Sigmoid colon (tissue), 4 donors: ENCODE results near the gene RPS18.

ENCODE experiments used
- POLR2AphosphoS5 ChIP-seq, 4 donors: sonication (generic); formaldehyde crosslinking; IDR thresholded peaks; one replicate each; pipeline ENCODE4 v1.6.1; 2017; ENCODE audit warnings: antibody characterized with exemption in 4 of 4
- TF ChIP-seq, protein P1 (sequence below), 4 experiments: fragments of 450-650 bp in 3 of 4; fragments of 200-600 bp in 1 of 4; IDR thresholded peaks; one replicate each; pipeline ENCODE4 v1.5.1; 2016 to 2019; ENCODE audit warnings: antibody characterized with exemption in 4 of 4, mild to moderate bottlenecking in 3 of 4, moderate library complexity in 2 of 4

DNA sequence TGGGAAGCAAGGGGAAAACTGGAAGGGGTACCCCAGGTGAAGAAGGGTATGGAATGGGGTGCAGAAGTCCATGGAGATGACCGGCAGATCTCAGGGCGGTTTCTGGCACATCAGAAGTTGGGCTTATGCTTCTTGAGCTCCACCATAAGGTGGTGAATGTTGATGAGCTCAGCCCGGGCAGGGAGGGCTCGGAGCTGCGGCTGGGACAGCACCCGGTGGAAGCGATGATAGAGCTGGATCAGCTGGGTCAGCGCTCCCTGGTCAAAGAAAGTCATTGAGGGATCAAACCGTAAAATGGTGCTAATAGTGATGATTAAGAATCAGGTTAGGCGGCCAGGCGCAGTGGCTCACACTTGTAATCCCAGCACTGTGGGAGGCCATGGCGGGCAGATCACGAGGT, 21.1 kb upstream of the RPS18 start:
- TF ChIP-seq, protein P1, sequence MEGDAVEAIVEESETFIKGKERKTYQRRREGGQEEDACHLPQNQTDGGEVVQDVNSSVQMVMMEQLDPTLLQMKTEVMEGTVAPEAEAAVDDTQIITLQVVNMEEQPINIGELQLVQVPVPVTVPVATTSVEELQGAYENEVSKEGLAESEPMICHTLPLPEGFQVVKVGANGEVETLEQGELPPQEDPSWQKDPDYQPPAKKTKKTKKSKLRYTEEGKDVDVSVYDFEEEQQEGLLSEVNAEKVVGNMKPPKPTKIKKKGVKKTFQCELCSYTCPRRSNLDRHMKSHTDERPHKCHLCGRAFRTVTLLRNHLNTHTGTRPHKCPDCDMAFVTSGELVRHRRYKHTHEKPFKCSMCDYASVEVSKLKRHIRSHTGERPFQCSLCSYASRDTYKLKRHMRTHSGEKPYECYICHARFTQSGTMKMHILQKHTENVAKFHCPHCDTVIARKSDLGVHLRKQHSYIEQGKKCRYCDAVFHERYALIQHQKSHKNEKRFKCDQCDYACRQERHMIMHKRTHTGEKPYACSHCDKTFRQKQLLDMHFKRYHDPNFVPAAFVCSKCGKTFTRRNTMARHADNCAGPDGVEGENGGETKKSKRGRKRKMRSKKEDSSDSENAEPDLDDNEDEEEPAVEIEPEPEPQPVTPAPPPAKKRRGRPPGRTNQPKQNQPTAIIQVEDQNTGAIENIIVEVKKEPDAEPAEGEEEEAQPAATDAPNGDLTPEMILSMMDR (IDR thresholded peaks at IDR 0.05), result no peak
- TF ChIP-seq POLR2AphosphoS5 (IDR thresholded peaks at IDR 0.05), result no peak
